ENCODE data around the gene KCNIP4. TPM values are rescaled to one million over a fixed set of nuclear protein-coding genes. Genes with fewer than 3 reads are reported as not detected.

The KCNIP4 gene
- total and polyA plus RNA-seq, 3 donors from 2014 or later: 0.68 TPM; not detected in 2

DNA sequence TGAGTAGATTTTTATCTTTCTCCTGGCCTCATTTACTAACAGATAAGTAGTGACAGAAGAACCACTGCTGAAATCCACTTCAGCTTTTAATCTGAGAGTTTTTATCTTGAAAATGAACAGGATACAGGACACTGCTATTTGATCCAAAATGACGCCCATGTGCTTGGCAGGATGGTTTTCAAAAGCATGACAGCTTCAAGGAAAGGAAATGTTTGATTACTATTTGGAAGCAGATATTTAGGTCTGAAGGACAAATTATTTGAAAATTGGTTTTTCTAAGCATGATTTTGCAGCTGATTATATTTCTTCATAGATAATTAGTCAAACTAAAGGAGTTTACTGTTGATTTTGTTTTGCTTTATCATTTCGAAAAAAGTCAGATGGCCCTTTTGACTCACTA is 1237.2 kb downstream of the KCNIP4 start:
- Histone ChIP-seq H3K27me3 (no peaks in the 10 kb centered on the region), H3K4me1 (no peaks in the 10 kb centered on the region), H3K4me3 (no peak overlapping the region), H3K9me3 (no peaks in the 10 kb centered on the region), H3K36me3 (ENCODE audit: low read depth, missing control alignments) (no peaks in the 10 kb centered on the region), H3K27ac (no peak overlapping the region)
- TF ChIP-seq, protein P1, sequence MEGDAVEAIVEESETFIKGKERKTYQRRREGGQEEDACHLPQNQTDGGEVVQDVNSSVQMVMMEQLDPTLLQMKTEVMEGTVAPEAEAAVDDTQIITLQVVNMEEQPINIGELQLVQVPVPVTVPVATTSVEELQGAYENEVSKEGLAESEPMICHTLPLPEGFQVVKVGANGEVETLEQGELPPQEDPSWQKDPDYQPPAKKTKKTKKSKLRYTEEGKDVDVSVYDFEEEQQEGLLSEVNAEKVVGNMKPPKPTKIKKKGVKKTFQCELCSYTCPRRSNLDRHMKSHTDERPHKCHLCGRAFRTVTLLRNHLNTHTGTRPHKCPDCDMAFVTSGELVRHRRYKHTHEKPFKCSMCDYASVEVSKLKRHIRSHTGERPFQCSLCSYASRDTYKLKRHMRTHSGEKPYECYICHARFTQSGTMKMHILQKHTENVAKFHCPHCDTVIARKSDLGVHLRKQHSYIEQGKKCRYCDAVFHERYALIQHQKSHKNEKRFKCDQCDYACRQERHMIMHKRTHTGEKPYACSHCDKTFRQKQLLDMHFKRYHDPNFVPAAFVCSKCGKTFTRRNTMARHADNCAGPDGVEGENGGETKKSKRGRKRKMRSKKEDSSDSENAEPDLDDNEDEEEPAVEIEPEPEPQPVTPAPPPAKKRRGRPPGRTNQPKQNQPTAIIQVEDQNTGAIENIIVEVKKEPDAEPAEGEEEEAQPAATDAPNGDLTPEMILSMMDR (IDR thresholded peaks at IDR 0.05): no peak
- no peak for TF ChIP-seq POLR2A (IDR thresholded peaks at IDR 0.05)
- WGBS, 2 donors: 94 to 97% methylated on average over 2 of the region's 2 CpGs
- intact Hi-C loops (cut with DNase I; ENCODE audit: low total_unique reads): no loop called here
- no peak for DNase-seq

DNA sequence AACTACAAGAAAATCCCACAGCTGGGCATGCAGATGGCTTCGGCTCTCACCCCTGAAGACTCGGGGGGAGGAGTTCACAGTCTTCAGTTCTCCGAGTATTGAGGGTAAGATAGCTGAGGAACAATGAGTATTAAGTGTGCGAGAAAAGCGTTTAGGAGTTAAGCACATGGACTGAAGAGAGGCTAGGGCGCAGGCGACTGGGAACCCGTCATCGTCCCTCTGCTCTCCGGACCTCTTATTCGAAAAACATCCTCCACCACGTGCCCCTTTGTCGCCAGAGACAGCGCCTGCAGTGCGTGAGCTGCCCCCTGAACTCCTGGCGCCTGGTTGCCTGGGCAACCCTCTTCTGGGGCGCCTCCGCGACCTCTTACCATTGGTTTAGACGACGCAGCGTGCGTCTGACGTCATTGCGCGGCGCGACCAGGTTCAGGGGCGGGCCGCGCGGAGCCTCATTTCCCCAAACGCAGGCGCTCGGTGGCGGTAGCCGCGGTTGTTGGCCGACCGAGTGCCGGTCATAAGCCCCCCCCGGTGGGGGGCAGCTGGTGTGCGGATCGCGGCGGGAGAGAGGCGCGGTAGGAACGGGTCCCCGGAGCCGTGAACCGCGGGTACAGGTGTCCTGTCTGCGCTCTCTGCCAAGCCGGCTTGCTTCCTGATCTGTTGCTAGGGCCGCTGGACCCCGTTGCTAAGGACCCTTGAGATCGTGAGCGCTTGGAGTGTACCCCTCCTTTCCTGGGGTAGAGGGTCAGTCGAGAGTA is 1248.4 kb downstream of the KCNIP4 start, which contains the start of gene PACRGL:
Gene PACRGL, plus strand, starts transcription at position 452 of the 755 bp plus-strand sequence. CDS start 4,024 bp downstream, outside the sequence.
- peak within 1 kb of the TSS; percentile 64 to 66 for H3K27ac ChIP-seq
- WGBS, 2 donors: 0% methylated on average over 16 to 34 of the region's 60 CpGs
- no peaks in the 10 kb centered on the region for H3K36me3 ChIP-seq (ENCODE audit: low read depth, missing control alignments)
- no peaks in the 10 kb centered on the region for H3K9me3 ChIP-seq
- TF ChIP-seq POLR2A (IDR thresholded peaks at IDR 0.05): no peak
- TF ChIP-seq, protein P1 (IDR thresholded peaks at IDR 0.05): no peak
- peak; percentile 98 for DNase-seq
- peaks cover 9% of the 10 kb centered on the region for H3K4me1 ChIP-seq
- peak within 1 kb of the TSS; percentile 78 to 84 for H3K4me3 ChIP-seq
- no peaks in the 10 kb centered on the region for H3K27me3 ChIP-seq
- intact Hi-C loops (cut with DNase I; ENCODE audit: low total_unique reads): no loop called here

DNA sequence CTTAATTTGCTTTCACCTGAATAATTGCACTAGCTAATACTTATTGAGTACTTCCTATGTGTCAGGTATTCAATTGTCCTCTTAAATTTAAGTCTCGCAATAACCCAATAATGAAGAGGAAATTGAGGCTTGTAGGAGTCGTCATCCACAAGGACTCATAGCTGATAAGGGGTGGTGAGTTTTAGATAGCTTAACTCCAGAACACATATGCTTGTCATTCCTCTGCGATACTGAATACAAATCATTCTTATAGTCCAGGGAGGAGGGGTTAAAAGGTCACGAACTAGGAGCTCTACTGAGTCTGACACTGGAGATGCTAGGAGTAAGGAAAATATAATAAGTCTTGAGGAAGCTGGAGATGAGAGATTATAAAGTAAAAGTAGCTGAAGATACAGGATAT is 1249.8 kb downstream of the KCNIP4 start:
- no peak for DNase-seq
- Histone ChIP-seq H3K27me3 (no peaks in the 10 kb centered on the region), H3K4me3 (no peak overlapping the region), H3K9me3 (no peaks in the 10 kb centered on the region), H3K4me1 (peaks cover 9% of the 10 kb centered on the region), H3K27ac (no peak overlapping the region), H3K36me3 (ENCODE audit: low read depth, missing control alignments) (no peaks in the 10 kb centered on the region)
- WGBS, 2 donors: 29 to 31% methylated on average over 4 of the region's 4 CpGs
- TF ChIP-seq POLR2A (IDR thresholded peaks at IDR 0.05): no peak
- TF ChIP-seq, protein P1 (IDR thresholded peaks at IDR 0.05): no peak
- intact Hi-C loops (cut with DNase I; ENCODE audit: low total_unique reads): no loop called here

DNA sequence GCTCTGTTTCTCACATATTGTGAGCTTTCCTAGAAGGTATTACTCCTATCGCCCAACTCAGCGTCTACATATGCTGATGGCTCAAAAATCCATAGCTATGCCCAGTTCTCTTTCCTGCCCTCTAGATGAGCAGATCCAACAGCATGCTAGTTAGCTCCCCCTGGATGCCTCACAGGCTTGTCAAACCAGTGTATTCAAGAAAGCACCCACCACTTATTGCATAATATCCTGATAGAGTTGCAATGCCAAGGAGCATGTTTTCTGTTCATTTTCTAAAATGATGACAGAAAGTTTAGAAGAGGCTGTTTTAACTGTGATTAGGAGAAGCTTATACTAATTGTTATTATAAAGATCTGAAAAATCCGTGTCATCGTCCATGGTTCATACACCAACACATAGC is 1250.2 kb downstream of the KCNIP4 start:
- no peaks in the 10 kb centered on the region for H3K36me3 ChIP-seq (ENCODE audit: low read depth, missing control alignments)
- intact Hi-C loops (cut with DNase I; ENCODE audit: low total_unique reads): no loop called here
- no peak overlapping the region for H3K4me3 ChIP-seq
- peaks cover 9% of the 10 kb centered on the region for H3K4me1 ChIP-seq
- TF ChIP-seq, protein P1 (IDR thresholded peaks at IDR 0.05): no peak
- TF ChIP-seq POLR2A (IDR thresholded peaks at IDR 0.05): no peak
- no peaks in the 10 kb centered on the region for H3K27me3 ChIP-seq
- 76 to 78% methylated on average over 4 of the region's 4 CpGs for WGBS, 2 donors
- DNase-seq: no peak
- H3K27ac ChIP-seq: no peak overlapping the region
- no peaks in the 10 kb centered on the region for H3K9me3 ChIP-seq

GRCh38 chr4:20696815-20697214 is 1251.8 kb downstream of the KCNIP4 start:
- Histone ChIP-seq H3K4me3 (no peak overlapping the region), H3K27ac (no peak overlapping the region), H3K27me3 (no peaks in the 10 kb centered on the region), H3K9me3 (no peaks in the 10 kb centered on the region), H3K36me3 (ENCODE audit: low read depth, missing control alignments) (no peaks in the 10 kb centered on the region), H3K4me1 (peaks cover 9% of the 10 kb centered on the region)
- intact Hi-C loops (cut with DNase I; ENCODE audit: low total_unique reads): no loop called here
- WGBS, 2 donors: 94 to 96% methylated on average over 1 of the region's 1 CpG
- TF ChIP-seq POLR2A (IDR thresholded peaks at IDR 0.05): no peak
- TF ChIP-seq, protein P1 (IDR thresholded peaks at IDR 0.05): no peak
- DNase-seq: no peak
